Upper lobe of left lung (tissue), 4 donors: ENCODE results near the gene CD302.

Source experiments
- CTCF ChIP-seq, 6 experiments: fragments of 450-650 bp in 4 of 6; fragments of 200-600 bp in 2 of 6; sonication (generic) in 2 of 6; IDR thresholded peaks; one replicate each; pipeline ENCODE4 v1.5.1; 2016 to 2019; ENCODE audit warnings: antibody characterized with exemption in 6 of 6
- POLR2A ChIP-seq, 4 donors: fragments of 450-650 bp; IDR thresholded peaks; one replicate each; pipeline ENCODE4 v1.5.1; 2016 to 2017; ENCODE audit warnings: antibody characterized with exemption in 4 of 4, mild to moderate bottlenecking in 2 of 4
- POLR2AphosphoS5 ChIP-seq, 2 donors: sonication (generic); formaldehyde crosslinking; IDR thresholded peaks; one replicate each; pipeline ENCODE4 v1.5.1; 2017; ENCODE audit warnings: antibody characterized with exemption in 2 of 2

- no peak for TF ChIP-seq CTCF (IDR thresholded peaks at IDR 0.05)
- no peak for TF ChIP-seq POLR2A (IDR thresholded peaks at IDR 0.05)
- no peak for TF ChIP-seq POLR2AphosphoS5 (IDR thresholded peaks at IDR 0.05)
Measured at GRCh38 chr2:159725713-159726112, 72.3 kb downstream of the CD302 start.
